Upper lobe of left lung (tissue), 4 donors: Measurements from ENCODE around the gene PPM1N.

Experiments
- POLR2A ChIP-seq, 4 donors: fragments of 450-650 bp; IDR thresholded peaks; one replicate each; pipeline ENCODE4 v1.5.1; 2016 to 2017; ENCODE audit warnings: antibody characterized with exemption in 4 of 4, mild to moderate bottlenecking in 2 of 4
- POLR2AphosphoS5 ChIP-seq, 2 donors: sonication (generic); formaldehyde crosslinking; IDR thresholded peaks; one replicate each; pipeline ENCODE4 v1.5.1; 2017; ENCODE audit warnings: antibody characterized with exemption in 2 of 2
- TF ChIP-seq, protein P1 (sequence below), 6 experiments: fragments of 450-650 bp in 4 of 6; fragments of 200-600 bp in 2 of 6; sonication (generic) in 2 of 6; IDR thresholded peaks; one replicate each; pipeline ENCODE4 v1.5.1; 2016 to 2019; ENCODE audit warnings: antibody characterized with exemption in 6 of 6

- TF ChIP-seq, protein P1, sequence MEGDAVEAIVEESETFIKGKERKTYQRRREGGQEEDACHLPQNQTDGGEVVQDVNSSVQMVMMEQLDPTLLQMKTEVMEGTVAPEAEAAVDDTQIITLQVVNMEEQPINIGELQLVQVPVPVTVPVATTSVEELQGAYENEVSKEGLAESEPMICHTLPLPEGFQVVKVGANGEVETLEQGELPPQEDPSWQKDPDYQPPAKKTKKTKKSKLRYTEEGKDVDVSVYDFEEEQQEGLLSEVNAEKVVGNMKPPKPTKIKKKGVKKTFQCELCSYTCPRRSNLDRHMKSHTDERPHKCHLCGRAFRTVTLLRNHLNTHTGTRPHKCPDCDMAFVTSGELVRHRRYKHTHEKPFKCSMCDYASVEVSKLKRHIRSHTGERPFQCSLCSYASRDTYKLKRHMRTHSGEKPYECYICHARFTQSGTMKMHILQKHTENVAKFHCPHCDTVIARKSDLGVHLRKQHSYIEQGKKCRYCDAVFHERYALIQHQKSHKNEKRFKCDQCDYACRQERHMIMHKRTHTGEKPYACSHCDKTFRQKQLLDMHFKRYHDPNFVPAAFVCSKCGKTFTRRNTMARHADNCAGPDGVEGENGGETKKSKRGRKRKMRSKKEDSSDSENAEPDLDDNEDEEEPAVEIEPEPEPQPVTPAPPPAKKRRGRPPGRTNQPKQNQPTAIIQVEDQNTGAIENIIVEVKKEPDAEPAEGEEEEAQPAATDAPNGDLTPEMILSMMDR (IDR thresholded peaks at IDR 0.05): no peak
- TF ChIP-seq POLR2A (IDR thresholded peaks at IDR 0.05): no peak
- TF ChIP-seq POLR2AphosphoS5 (IDR thresholded peaks at IDR 0.05): no peak
Observed at GRCh38 chr19:45494261-45494916, 3.9 kb upstream of the PPM1N start.
